ENCODE results near the gene NTN5. TPM values are rescaled to one million over a fixed set of nuclear protein-coding genes. Genes with fewer than 3 reads are reported as not detected.

Gene NTN5
- total RNA-seq, 1 experiment from 2014 or later: 2.9 TPM

DNA sequence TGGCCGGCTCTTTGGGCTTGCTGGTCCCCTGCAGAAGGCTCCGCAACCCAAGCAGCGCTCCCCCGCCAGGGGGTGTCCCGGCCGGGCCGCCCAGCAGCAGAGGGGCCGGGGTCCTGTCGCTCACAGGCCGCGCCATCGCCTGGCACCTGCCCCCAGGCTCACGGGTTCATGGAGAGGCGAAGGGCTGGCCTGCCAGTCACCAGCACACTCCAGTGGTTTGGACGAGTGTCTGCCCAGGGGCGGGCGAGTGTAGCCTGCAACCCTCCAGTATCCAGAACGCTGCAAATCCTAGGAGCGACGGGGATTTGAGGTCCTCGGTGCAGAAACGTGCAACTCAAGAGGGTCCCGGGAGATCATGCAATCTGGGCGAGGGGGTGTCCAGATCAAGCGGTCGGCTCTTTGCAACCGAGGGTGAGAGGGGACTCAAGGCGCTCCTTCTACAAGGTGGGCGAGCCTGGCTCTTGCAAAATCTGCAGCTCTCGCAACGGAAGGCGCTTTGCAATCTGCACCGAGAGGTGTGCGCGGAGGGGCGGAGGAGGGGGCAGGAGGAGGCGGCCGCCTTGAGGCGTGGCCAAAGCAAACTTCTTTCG lies 35.9 kb downstream of the NTN5 start, which contains the start of gene DBP:
Gene DBP (minus strand): TSS at position 521 of the 590 bp plus-strand sequence. CDS start 385 bp downstream, at position 136.
- Histone ChIP-seq H3K27me3 (ENCODE audit: insufficient read depth, low read depth) (no peaks in the 10 kb centered on the region), H2AFZ (peak within 1 kb of the TSS; percentile 85), H3K4me1 (replicated peaks; ENCODE audit: insufficient read depth) (peaks cover 31% of the 10 kb centered on the region), H3K4me3 (peak within 1 kb of the TSS; percentile 74), H3K36me3 (ENCODE audit: low read depth) (no peaks in the 10 kb centered on the region), H3K79me2 (ENCODE audit: low read depth) (peaks cover 11% of the 10 kb centered on the region), H3K4me2 (peak within 1 kb of the TSS; percentile 83), H3K9me3 (ENCODE audit: insufficient read depth, low read depth) (no peaks in the 10 kb centered on the region), H3F3A (ENCODE audit: insufficient read depth, low read depth) (peaks cover 43% of the 10 kb centered on the region), H3K9me2 (ENCODE audit: insufficient read depth) (no peaks in the 10 kb centered on the region), H3K27ac (peak within 1 kb of the TSS; percentile 84), H4K20me1 (ENCODE audit: insufficient read depth) (no peaks in the 10 kb centered on the region)
- ChIA-PET CTCF (interaction anchor here (0.7 kb wide), 1 partner anchor 461 kb away, joined by 12 read pairs; no protein-coding TSS in a partner anchor), POLR2A (ENCODE audit: unreplicated experiment) (no interaction called here)
- DNase-seq: peak in 1 of 2 experiments; percentile 63
- TF ChIP-seq EZH2 (IDR thresholded peaks at IDR 0.05; ENCODE audit: low read depth) (no peak), CTCF (conservative IDR thresholded peaks at IDR 0.05) (peak; percentile 27; the same call in 1 of the 2 replicates)
- intact Hi-C loops (cut with micrococcal nuclease; ENCODE audit: unreplicated experiment): loop anchor here (1.0 to 5.0 kb wide), 3 partner anchors 18 to 135 kb away; partner anchors contain the start of genes RPL18 and SPHK2
- BruUV-seq (replicated peaks): no TSS peak

DNA sequence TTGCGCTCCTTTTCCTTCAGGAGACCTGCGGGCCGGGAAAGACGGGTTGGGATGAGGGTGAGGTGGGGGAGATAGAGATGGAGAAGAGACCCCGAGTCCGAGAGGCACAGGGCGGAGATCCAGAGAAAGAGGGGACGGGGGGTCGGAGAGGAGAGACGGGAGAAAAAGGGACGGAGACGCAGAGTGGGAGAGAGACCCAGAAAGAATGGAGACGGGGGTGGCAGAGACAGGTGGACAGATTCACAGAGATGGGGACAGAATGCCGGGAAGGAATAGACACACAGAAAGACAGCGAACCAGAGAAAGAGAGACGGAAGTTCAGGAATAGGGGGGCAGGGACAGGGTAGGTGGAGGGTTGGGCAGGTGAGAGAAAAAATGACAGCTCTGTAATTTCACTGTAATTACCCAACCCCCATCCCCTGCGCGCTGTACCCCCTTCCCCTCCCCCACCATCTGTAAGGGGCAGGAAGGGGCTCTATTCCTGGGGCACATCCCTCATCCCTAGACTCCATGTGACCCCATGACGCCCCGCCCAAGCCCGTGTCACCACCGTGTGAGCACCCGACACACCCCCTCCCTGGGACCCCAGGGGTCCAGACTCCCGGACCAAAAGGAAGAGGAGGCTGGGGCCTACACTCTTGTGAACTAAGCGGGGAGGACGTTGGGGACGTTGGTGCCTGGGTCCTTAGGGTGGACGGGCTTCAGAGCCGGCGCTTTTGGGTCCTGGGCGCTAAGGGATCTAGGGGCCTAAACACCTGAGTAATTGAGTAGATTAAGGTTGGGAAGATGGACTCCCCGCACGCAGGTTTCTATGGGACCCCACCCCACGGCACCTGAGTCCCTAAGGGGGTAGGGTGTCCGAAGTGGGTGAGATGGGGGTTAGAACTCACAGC lies 36.6 kb downstream of the NTN5 start:
- no peaks in the 10 kb centered on the region; the same call in 1 of the 2 replicates for H3K36me3 ChIP-seq (ENCODE audit: low read depth)
- POLR2A ChIA-PET (ENCODE audit: unreplicated experiment): no interaction called here
- H3K9me3 ChIP-seq (ENCODE audit: insufficient read depth, low read depth): no peaks in the 10 kb centered on the region
- peak overlapping the region; percentile 78 for H2AFZ ChIP-seq
- H3K4me3 ChIP-seq: peak overlapping the region; percentile 74
- CTCF ChIA-PET: interaction anchor here (0.7 kb wide), 1 partner anchor 461 kb away, joined by 12 read pairs; no protein-coding TSS in a partner anchor
- peak overlapping the region; percentile 83 for H3K4me2 ChIP-seq
- H3K27ac ChIP-seq: peak overlapping the region; percentile 52
- no peaks in the 10 kb centered on the region for H4K20me1 ChIP-seq (ENCODE audit: insufficient read depth)
- TF ChIP-seq CTCF (conservative IDR thresholded peaks at IDR 0.05) (no peak), EZH2 (IDR thresholded peaks at IDR 0.05; ENCODE audit: low read depth) (no peak)
- peaks cover 31% of the 10 kb centered on the region for H3K4me1 ChIP-seq (replicated peaks; ENCODE audit: insufficient read depth)
- intact Hi-C loops (cut with micrococcal nuclease; ENCODE audit: unreplicated experiment): loop anchor here (5.0 kb wide), 2 partner anchors 101 to 134 kb away; no protein-coding TSS in a partner anchor
- DNase-seq: peak; percentile 38 to 39
- peaks cover 11% of the 10 kb centered on the region for H3K79me2 ChIP-seq (ENCODE audit: low read depth)
- BruUV-seq (replicated peaks): no TSS peak
- H3K9me2 ChIP-seq (ENCODE audit: insufficient read depth): no peaks in the 10 kb centered on the region
- peaks cover 46% of the 10 kb centered on the region for H3F3A ChIP-seq (ENCODE audit: insufficient read depth, low read depth)
- no peaks in the 10 kb centered on the region for H3K27me3 ChIP-seq (ENCODE audit: insufficient read depth, low read depth)

GRCh38 chr19:48635263-48635965 lies 37.4 kb downstream of the NTN5 start:
- CTCF ChIA-PET: no interaction called here
- intact Hi-C loops (cut with micrococcal nuclease; ENCODE audit: unreplicated experiment): loop anchor here (5.0 kb wide), 2 partner anchors 102 to 133 kb away; no protein-coding TSS in a partner anchor
- no peaks in the 10 kb centered on the region for H3K9me3 ChIP-seq (ENCODE audit: insufficient read depth, low read depth)
- H2AFZ ChIP-seq: peak overlapping the region; percentile 78
- DNase-seq: peak; percentile 51 to 78
- peaks cover 49% of the 10 kb centered on the region for H3F3A ChIP-seq (ENCODE audit: insufficient read depth, low read depth)
- TF ChIP-seq CTCF (conservative IDR thresholded peaks at IDR 0.05) (no peak), EZH2 (IDR thresholded peaks at IDR 0.05; ENCODE audit: low read depth) (no peak)
- H3K79me2 ChIP-seq (ENCODE audit: low read depth): peaks cover 11% of the 10 kb centered on the region
- H3K9me2 ChIP-seq (ENCODE audit: insufficient read depth): no peaks in the 10 kb centered on the region
- POLR2A ChIA-PET (ENCODE audit: unreplicated experiment): no interaction called here
- no TSS peak for BruUV-seq (replicated peaks)
- H3K4me3 ChIP-seq: peak overlapping the region; percentile 74
- H3K36me3 ChIP-seq (ENCODE audit: low read depth): no peaks in the 10 kb centered on the region; the same call in 1 of the 2 replicates
- no peaks in the 10 kb centered on the region for H3K27me3 ChIP-seq (ENCODE audit: insufficient read depth, low read depth)
- no peaks in the 10 kb centered on the region for H4K20me1 ChIP-seq (ENCODE audit: insufficient read depth)
- H3K27ac ChIP-seq: peak overlapping the region; percentile 85
- peak overlapping the region; percentile 83 for H3K4me2 ChIP-seq
- H3K4me1 ChIP-seq (replicated peaks; ENCODE audit: insufficient read depth): peaks cover 31% of the 10 kb centered on the region
